H9 (cell line): ENCODE measurements around the gene EDRF1. TPM values are rescaled to one million over a fixed set of nuclear protein-coding genes. Genes with fewer than 3 reads are reported as not detected.

Experiments used
- DNase-seq: peaks from one replicate; pipeline ENCODE4 v3.0.0-alpha.2; 2017
- H2AFZ ChIP-seq: one replicate; pipeline ENCODE4 v1.6.1; 2013; ENCODE audit warnings: mild to moderate bottlenecking, low read length, control low read depth, moderate library complexity
- H2AK5ac ChIP-seq: 2 replicates; pipeline ENCODE4 v1.6.1; 2013; ENCODE audit warnings: low read length, control low read depth, mixed read lengths; ENCODE audit not compliant: insufficient read length
- H2BK120ac ChIP-seq: one replicate; pipeline ENCODE4 v1.6.1; 2013; ENCODE audit warnings: low read depth, mild to moderate bottlenecking, low read length, control low read depth, inconsistent platforms; ENCODE audit not compliant: poor library complexity, severe bottlenecking
- H2BK12ac ChIP-seq: 2 replicates; pipeline ENCODE4 v1.6.1; 2013; ENCODE audit warnings: low read length, control low read depth, mixed read lengths, low read depth; ENCODE audit not compliant: insufficient read length
- H2BK15ac ChIP-seq: 2 replicates; pipeline ENCODE4 v1.6.1; 2013; ENCODE audit warnings: low read depth, low read length, control low read depth
- H2BK20ac ChIP-seq: one replicate; pipeline ENCODE4 v1.6.1; 2013; ENCODE audit warnings: low read depth, mild to moderate bottlenecking, low read length, control low read depth, inconsistent platforms; ENCODE audit not compliant: poor library complexity, severe bottlenecking
- H2BK5ac ChIP-seq: 2 replicates; pipeline ENCODE4 v1.6.1; 2013; ENCODE audit warnings: low read length, control low read depth, mixed read lengths; ENCODE audit not compliant: insufficient read length
- H3K14ac ChIP-seq: 2 replicates; pipeline ENCODE4 v1.6.1; 2013; ENCODE audit warnings: low read length, control low read depth; ENCODE audit not compliant: insufficient read depth
- H3K18ac ChIP-seq: 2 replicates; pipeline ENCODE4 v1.6.1; 2013; ENCODE audit warnings: low read depth, mild to moderate bottlenecking, mixed read lengths, low read length, control low read depth; ENCODE audit not compliant: insufficient read length
- H3K23ac ChIP-seq: 2 replicates; pipeline ENCODE4 v1.6.1; 2013; ENCODE audit warnings: low read length, control low read depth, mixed read lengths, low read depth; ENCODE audit not compliant: insufficient read length
- H3K23me2 ChIP-seq: 2 replicates; pipeline ENCODE4 v1.6.1; 2013; ENCODE audit warnings: low read depth, mild to moderate bottlenecking, mixed read lengths, low read length, control low read depth; ENCODE audit not compliant: insufficient read length, poor library complexity, severe bottlenecking
- H3K27ac ChIP-seq: 2 replicates; pipeline ENCODE4 v1.5.1; 2013; ENCODE audit warnings: low read length, control low read depth, mixed read lengths, low read depth; ENCODE audit not compliant: insufficient read length
- H3K27me3 ChIP-seq: 2 replicates; pipeline ENCODE4 v1.6.1; 2013; ENCODE audit warnings: low read length, control low read depth, inconsistent platforms; ENCODE audit not compliant: insufficient read depth
- H3K4ac ChIP-seq: 2 replicates; pipeline ENCODE4 v1.6.1; 2013; ENCODE audit warnings: low read depth, mild to moderate bottlenecking, control low read depth, inconsistent platforms, low read length, moderate library complexity
- H3K4me1 ChIP-seq: 2 replicates; pipeline ENCODE4 v1.6.1; 2013; ENCODE audit warnings: low read length, control low read depth, inconsistent platforms; ENCODE audit not compliant: insufficient read depth
- H3K4me2 ChIP-seq: 2 replicates; pipeline ENCODE4 v1.6.1; 2013; ENCODE audit warnings: low read length, control low read depth, mixed read lengths; ENCODE audit not compliant: insufficient read length, insufficient read depth
- H3K56ac ChIP-seq: 2 replicates; pipeline ENCODE4 v1.6.1; 2013; ENCODE audit warnings: low read depth, mild to moderate bottlenecking, mixed read lengths, low read length, control low read depth; ENCODE audit not compliant: insufficient read length
- H3K79me1 ChIP-seq: 2 replicates; pipeline ENCODE4 v1.6.1; 2013; ENCODE audit warnings: low read depth, mild to moderate bottlenecking, moderate library complexity, low read length, control low read depth, inconsistent platforms; ENCODE audit not compliant: insufficient read depth, poor library complexity, severe bottlenecking
- H3K79me2 ChIP-seq: 2 replicates; pipeline ENCODE4 v1.6.1; 2013; ENCODE audit warnings: low read length, control low read depth, inconsistent platforms; ENCODE audit not compliant: insufficient read depth
- H3K9ac ChIP-seq: 2 replicates; pipeline ENCODE4 v1.6.1; 2013; ENCODE audit warnings: low read length, control low read depth, mixed read lengths; ENCODE audit not compliant: insufficient read length; ENCODE audit errors: extremely low read depth
- H3K9me3 ChIP-seq: one replicate; pipeline ENCODE4 v1.6.1; 2013; ENCODE audit warnings: low read depth, low read length, inconsistent platforms; ENCODE audit not compliant: control insufficient read depth
- H3T11ph ChIP-seq: one replicate; pipeline ENCODE4 v1.6.1; 2013; ENCODE audit warnings: mild to moderate bottlenecking, low read length, control low read depth, inconsistent platforms
- H4K20me1 ChIP-seq: one replicate; pipeline ENCODE4 v1.6.1; 2013; ENCODE audit not compliant: control insufficient read depth, insufficient read length, insufficient read depth
- H4K5ac ChIP-seq: 2 replicates; pipeline ENCODE4 v1.6.1; 2013; ENCODE audit warnings: low read depth, mild to moderate bottlenecking, mixed read lengths, low read length, control low read depth; ENCODE audit not compliant: insufficient read length
- H4K8ac ChIP-seq: replicated peaks from 2 replicates; pipeline ENCODE4 v1.6.1; 2013; ENCODE audit warnings: low read length, control low read depth, mixed read lengths, low read depth; ENCODE audit not compliant: insufficient read length
- H4K91ac ChIP-seq: 2 replicates; pipeline ENCODE4 v1.6.1; 2013; ENCODE audit warnings: low read depth, mild to moderate bottlenecking, moderate library complexity, mixed read lengths, low read length, control low read depth; ENCODE audit not compliant: insufficient read length
- H3K27ac Mint-ChIP-seq, 3 experiments: 2 replicates in 2 of 3; 3 replicates in 1 of 3; pipeline ENCODE4 v1.8.0; 2020 to 2021; ENCODE audit warnings: mixed read lengths in 3 of 3, mild to moderate bottlenecking in 1 of 3, moderate library complexity in 1 of 3
- H3K27me3 Mint-ChIP-seq: 2 replicates; pipeline ENCODE4 v1.8.0; 2021; ENCODE audit warnings: low read depth, mild to moderate bottlenecking, moderate library complexity, mixed read lengths
- H3K36me3 Mint-ChIP-seq, 3 experiments: 2 replicates in 2 of 3; 3 replicates in 1 of 3; pipeline ENCODE4 v1.8.0; 2020 to 2021; ENCODE audit warnings: low read depth in 3 of 3, mixed read lengths in 3 of 3; ENCODE audit not compliant: insufficient read depth in 1 of 3
- H3K4me1 Mint-ChIP-seq, 2 experiments: 2 replicates each; pipeline ENCODE4 v1.8.0; 2020; ENCODE audit warnings: mixed read lengths in 2 of 2
- H3K4me3 Mint-ChIP-seq, 2 experiments: 2 replicates in 1 of 2; 3 replicates in 1 of 2; pipeline ENCODE4 v1.8.0; 2020 to 2021; ENCODE audit warnings: mild to moderate bottlenecking in 2 of 2, mixed read lengths in 2 of 2, moderate library complexity in 1 of 2
- H3K9me3 Mint-ChIP-seq, 2 experiments: 2 replicates in 1 of 2; 3 replicates in 1 of 2; pipeline ENCODE4 v1.8.0; 2020; ENCODE audit warnings: mild to moderate bottlenecking in 2 of 2, mixed read lengths in 2 of 2, moderate library complexity in 1 of 2
- WGBS: extraction: QIAGEN DNeasy Blood & Tissue Kit; methylation state at CpG from one replicate; pipeline ENCODE4 v1.1.7; 2013; ENCODE audit warnings: missing lambda C conversion rate, low lambda C conversion rate, mixed read lengths; ENCODE audit not compliant: insufficient read length; ENCODE audit errors: extremely low coverage; 5-methylcytosine and 5-hydroxymethylcytosine counted together
- total RNA-seq: library from RNA; stranded (reverse); gene quantifications from 2 replicates; pipeline ENCODE4 v1.2.1, GENCODE V29; 2021
- TF ChIP-seq, protein P1 (sequence below): fragments of 200-600 bp; sonication (generic); conservative IDR thresholded peaks from 3 replicates; pipeline ENCODE4 v1.8.0; 2021; ENCODE audit warnings: antibody characterized with exemption, mild to moderate bottlenecking

Gene EDRF1
- total RNA-seq, 1 experiment from 2014 or later = 51.0 TPM

GRCh38 chr10:125744909-125745308 is 25.4 kb downstream of the EDRF1 start:
- Mint-ChIP-seq H3K36me3 (peaks cover 42 to 90% (median 82%) of the 10 kb centered on the region in 3 experiments; a peak in 6 of 7 replicates), H3K4me1 (no peaks in the 10 kb centered on the region), H3K27me3 (no peaks in the 10 kb centered on the region), H3K27ac (peak overlapping the region in 1 of 3 experiments; percentile 34; a peak in 1 of 7 replicates), H3K4me3 (no peak overlapping the region), H3K9me3 (no peaks in the 10 kb centered on the region)
- Histone ChIP-seq H2BK12ac (no peak overlapping the region), H4K8ac (no peak overlapping the region), H3K23me2 (no peaks in the 10 kb centered on the region), H3K79me1 (no peaks in the 10 kb centered on the region), H3K23ac (no peak overlapping the region), H2BK15ac (no peak overlapping the region), H4K91ac (no peak overlapping the region), H3K4me1 (no peaks in the 10 kb centered on the region), H3K79me2 (no peaks in the 10 kb centered on the region), H2AFZ (no peak overlapping the region), H3K27ac (no peak overlapping the region), H4K20me1 (no peaks in the 10 kb centered on the region), H3K4me2 (no peak overlapping the region), H3K4ac (no peak overlapping the region), H3K9me3 (no peaks in the 10 kb centered on the region), H3K56ac (no peak overlapping the region), H2BK5ac (no peak overlapping the region), H3T11ph (no peak overlapping the region), H3K27me3 (no peaks in the 10 kb centered on the region), H2BK120ac (no peak overlapping the region), H3K9ac (no peak overlapping the region), H3K18ac (no peak overlapping the region), H2BK20ac (no peak overlapping the region), H4K5ac (no peak overlapping the region), H2AK5ac (no peak overlapping the region), H3K14ac (no peak overlapping the region)
- no CpG with 5 or more reads among the region's 2 CpGs for WGBS
- DNase-seq = no peak
- TF ChIP-seq, protein P1, sequence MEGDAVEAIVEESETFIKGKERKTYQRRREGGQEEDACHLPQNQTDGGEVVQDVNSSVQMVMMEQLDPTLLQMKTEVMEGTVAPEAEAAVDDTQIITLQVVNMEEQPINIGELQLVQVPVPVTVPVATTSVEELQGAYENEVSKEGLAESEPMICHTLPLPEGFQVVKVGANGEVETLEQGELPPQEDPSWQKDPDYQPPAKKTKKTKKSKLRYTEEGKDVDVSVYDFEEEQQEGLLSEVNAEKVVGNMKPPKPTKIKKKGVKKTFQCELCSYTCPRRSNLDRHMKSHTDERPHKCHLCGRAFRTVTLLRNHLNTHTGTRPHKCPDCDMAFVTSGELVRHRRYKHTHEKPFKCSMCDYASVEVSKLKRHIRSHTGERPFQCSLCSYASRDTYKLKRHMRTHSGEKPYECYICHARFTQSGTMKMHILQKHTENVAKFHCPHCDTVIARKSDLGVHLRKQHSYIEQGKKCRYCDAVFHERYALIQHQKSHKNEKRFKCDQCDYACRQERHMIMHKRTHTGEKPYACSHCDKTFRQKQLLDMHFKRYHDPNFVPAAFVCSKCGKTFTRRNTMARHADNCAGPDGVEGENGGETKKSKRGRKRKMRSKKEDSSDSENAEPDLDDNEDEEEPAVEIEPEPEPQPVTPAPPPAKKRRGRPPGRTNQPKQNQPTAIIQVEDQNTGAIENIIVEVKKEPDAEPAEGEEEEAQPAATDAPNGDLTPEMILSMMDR = no peak
